ENCODE data around the gene TRABD2B.

GRCh38 chr1:47849591-47850261, 147.5 kb downstream of the TRABD2B start:
- TF ChIP-seq, protein P1, sequence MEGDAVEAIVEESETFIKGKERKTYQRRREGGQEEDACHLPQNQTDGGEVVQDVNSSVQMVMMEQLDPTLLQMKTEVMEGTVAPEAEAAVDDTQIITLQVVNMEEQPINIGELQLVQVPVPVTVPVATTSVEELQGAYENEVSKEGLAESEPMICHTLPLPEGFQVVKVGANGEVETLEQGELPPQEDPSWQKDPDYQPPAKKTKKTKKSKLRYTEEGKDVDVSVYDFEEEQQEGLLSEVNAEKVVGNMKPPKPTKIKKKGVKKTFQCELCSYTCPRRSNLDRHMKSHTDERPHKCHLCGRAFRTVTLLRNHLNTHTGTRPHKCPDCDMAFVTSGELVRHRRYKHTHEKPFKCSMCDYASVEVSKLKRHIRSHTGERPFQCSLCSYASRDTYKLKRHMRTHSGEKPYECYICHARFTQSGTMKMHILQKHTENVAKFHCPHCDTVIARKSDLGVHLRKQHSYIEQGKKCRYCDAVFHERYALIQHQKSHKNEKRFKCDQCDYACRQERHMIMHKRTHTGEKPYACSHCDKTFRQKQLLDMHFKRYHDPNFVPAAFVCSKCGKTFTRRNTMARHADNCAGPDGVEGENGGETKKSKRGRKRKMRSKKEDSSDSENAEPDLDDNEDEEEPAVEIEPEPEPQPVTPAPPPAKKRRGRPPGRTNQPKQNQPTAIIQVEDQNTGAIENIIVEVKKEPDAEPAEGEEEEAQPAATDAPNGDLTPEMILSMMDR (IDR thresholded peaks at IDR 0.05 in 2 of 3, conservative IDR thresholded peaks at IDR 0.05 in 1 of 3; ENCODE audit: borderline replicate concordance in 1 of 3, insufficient read depth in 1 of 3, low read depth in 2 of 3, low read length in 2 of 3) = no peak
- TF ChIP-seq POLR2AphosphoS5 (IDR thresholded peaks at IDR 0.05; ENCODE audit: low read depth, low read length) (no peak), POLR2A (IDR thresholded peaks at IDR 0.05; ENCODE audit: borderline replicate concordance, extremely low read depth, insufficient read depth, insufficient read length) (no peak), ZBTB33 (IDR thresholded peaks at IDR 0.05; ENCODE audit: extremely low read depth, insufficient replicate concordance, low read length) (no peak), JUND (IDR thresholded peaks at IDR 0.05) (no peak), TCF7L2 (IDR thresholded peaks at IDR 0.05; ENCODE audit: borderline replicate concordance, extremely low read depth, insufficient read depth, insufficient read length) (no peak)

Data from HCT116 (cell line).